HepG2 (cell line): ENCODE results near the gene ARHGAP22. TPM values are rescaled to one million over a fixed set of nuclear protein-coding genes. Genes with fewer than 3 reads are reported as not detected.

Source experiments
- ATAC-seq: fragments of 200-7000 bp; cut with Tn5 transposase; 3 replicates; pipeline ENCODE4 v1.9.1; 2020; ENCODE audit warnings: mild to moderate bottlenecking, moderate library complexity
- BruUV-seq: library from RNA; stranded (reverse); fragments of 400-500 nt; replicated peaks from 2 replicates; lab custom pipeline; 2021; lab: Mats Ljungman, UMichigan
- CTCF ChIA-PET: fragments of 300-600 bp; formaldehyde crosslinking; extraction: SDS; loops from one replicate; lab custom pipeline; 2021; ENCODE audit warnings: low total read pairs, inconsistent platforms, low intra/inter-chr PET ratio; lab: Yijun Ruan, JAX
- POLR2A ChIA-PET: fragments of 350-600 bp; sonication (Branson Sonifier 250); formaldehyde crosslinking; loops from one replicate; lab custom pipeline; 2020; ENCODE audit warnings: antibody characterized with exemption, inconsistent platforms; lab: Yijun Ruan, JAX
- DNase-seq: peaks from one replicate; pipeline ENCODE4 v3.0.0-alpha.2; 2015; ENCODE audit warnings: low spot score
- FAIRE-seq: peaks from 3 replicates; lab custom pipeline; 2011; peaks lifted over from hg19 to GRCh38; lab: Jason Lieb, UNC
- H2AFZ ChIP-seq: one replicate; pipeline ENCODE4 v1.6.1; 2011; ENCODE audit warnings: low read length, inconsistent platforms
- H3K27ac ChIP-seq: fragments of 300-600 bp; 3 replicates; pipeline ENCODE4 v1.8.0; 2011; ENCODE audit warnings: mixed run types, mild to moderate bottlenecking, mixed read lengths, low read length, inconsistent platforms; ENCODE audit not compliant: insufficient read depth; ENCODE audit errors: extremely low read length
- H3K27me3 ChIP-seq, 2 experiments: fragments of 200-600 bp in 1 of 2; 2 replicates in 1 of 2; 3 replicates in 1 of 2; pipeline versions ENCODE4 v1.6.0 to v1.8.0; 2011; ENCODE audit warnings: low read length in 2 of 2, mild to moderate bottlenecking in 2 of 2, moderate library complexity in 2 of 2, inconsistent platforms in 1 of 2; ENCODE audit not compliant: insufficient read depth in 2 of 2, control insufficient read depth in 1 of 2
- H3K36me3 ChIP-seq, 2 experiments: fragments of 200-600 bp in 1 of 2; replicated peaks in 1 of 2; 2 replicates in 1 of 2; 3 replicates in 1 of 2; pipeline versions ENCODE4 v1.5.1 to v1.8.0; 2011; ENCODE audit warnings: low read length in 2 of 2, inconsistent platforms in 1 of 2; ENCODE audit not compliant: insufficient read depth in 2 of 2, control insufficient read depth in 1 of 2
- H3K4me1 ChIP-seq: 2 replicates; pipeline ENCODE4 v1.5.1; 2012; ENCODE audit warnings: low read length, inconsistent platforms; ENCODE audit not compliant: insufficient read depth
- H3K4me2 ChIP-seq: 2 replicates; pipeline ENCODE4 v1.6.0; 2011; ENCODE audit warnings: low read depth, low read length, inconsistent platforms
- H3K4me3 ChIP-seq, 3 experiments: fragments of 200-600 bp in 1 of 3; sonication (generic), shearing (Covaris generic) in 1 of 3; replicated peaks in 1 of 3; 2 replicates each; pipeline ENCODE4 v1.5.1; 2011 to 2016; ENCODE audit warnings: low read length in 3 of 3, inconsistent platforms in 2 of 3, low read depth in 2 of 3, mild to moderate bottlenecking in 2 of 3, control low read depth in 1 of 3, mixed read lengths in 1 of 3; ENCODE audit not compliant: insufficient read depth in 1 of 3
- H3K79me2 ChIP-seq: one replicate; pipeline ENCODE4 v1.6.1; 2011; ENCODE audit warnings: low read length, inconsistent platforms; ENCODE audit not compliant: insufficient read depth
- H3K9ac ChIP-seq: 2 replicates; pipeline ENCODE4 v1.6.0; 2011; ENCODE audit warnings: mild to moderate bottlenecking, low read depth, low read length, inconsistent platforms; ENCODE audit not compliant: insufficient read depth
- H3K9me3 ChIP-seq: 2 replicates; pipeline ENCODE4 v1.5.1; 2012; ENCODE audit warnings: mild to moderate bottlenecking, low read length
- H4K20me1 ChIP-seq: 2 replicates; pipeline ENCODE4 v1.6.0; 2011; ENCODE audit warnings: inconsistent platforms, mild to moderate bottlenecking, low read length, moderate library complexity; ENCODE audit not compliant: insufficient read depth
- ADNP ChIP-seq: sonication (generic); formaldehyde crosslinking; IDR thresholded peaks from 2 replicates; pipeline ENCODE4 v1.4.0; 2020; ENCODE audit warnings: missing genetic modification reagents
- DBP ChIP-seq: sonication (generic); formaldehyde crosslinking; IDR thresholded peaks from 2 replicates; pipeline ENCODE4 v1.4.0; 2020; ENCODE audit warnings: missing genetic modification reagents; ENCODE audit errors: not compliant biosample characterization
- HNF1B ChIP-seq: sonication (generic); formaldehyde crosslinking; IDR thresholded peaks from 2 replicates; pipeline ENCODE4 v1.5.1; 2020; ENCODE audit warnings: mild to moderate bottlenecking, moderate library complexity, missing genetic modification reagents
- HOMEZ ChIP-seq: IDR thresholded peaks from 2 replicates; pipeline ENCODE4 v1.6.1; 2016; ENCODE audit warnings: low read depth
- KLF12 ChIP-seq: sonication (generic); formaldehyde crosslinking; IDR thresholded peaks from 2 replicates; pipeline ENCODE4 v1.4.0; 2020; ENCODE audit warnings: missing genetic modification reagents, borderline replicate concordance
- MNT ChIP-seq: fragments of 450-650 bp; IDR thresholded peaks from 2 replicates; pipeline ENCODE4 v1.6.1; 2016
- NFYB ChIP-seq: sonication (generic); formaldehyde crosslinking; IDR thresholded peaks from 2 replicates; pipeline ENCODE4 v1.4.0; 2020; ENCODE audit warnings: missing genetic modification reagents
- NR1H2 ChIP-seq: sonication (generic); formaldehyde crosslinking; IDR thresholded peaks from 2 replicates; pipeline ENCODE4 v1.8.1; 2022; ENCODE audit warnings: low read depth, missing genetic modification reagents, borderline replicate concordance
- PCBP1 ChIP-seq: fragments of 200-400 bp; formaldehyde crosslinking; IDR thresholded peaks from 2 replicates; pipeline ENCODE4 v1.6.1; 2017; ENCODE audit warnings: mild to moderate bottlenecking, low read depth, low read length, borderline replicate concordance
- PITX1 ChIP-seq: sonication (generic); formaldehyde crosslinking; IDR thresholded peaks from 2 replicates; pipeline ENCODE4 v1.5.1; 2020; ENCODE audit warnings: mild to moderate bottlenecking, missing genetic modification reagents
- RBFOX2 ChIP-seq: fragments of 200-400 bp; formaldehyde crosslinking; IDR thresholded peaks from 2 replicates; pipeline ENCODE4 v1.6.1; 2017; ENCODE audit warnings: low read depth, mild to moderate bottlenecking, low read length
- STAT5B ChIP-seq: sonication (generic); formaldehyde crosslinking; IDR thresholded peaks from 2 replicates; pipeline ENCODE4 v1.4.0; 2020; ENCODE audit warnings: missing genetic modification reagents
- ZBTB4 ChIP-seq: sonication (generic); formaldehyde crosslinking; IDR thresholded peaks from 2 replicates; pipeline ENCODE4 v1.4.0; 2020; ENCODE audit warnings: missing genetic modification reagents, mild to moderate bottlenecking, borderline replicate concordance
- WGBS: methylation state at CpG from one replicate; pipeline ENCODE4 v1.1.6; 2017; ENCODE audit warnings: low lambda C conversion rate; 5-methylcytosine and 5-hydroxymethylcytosine counted together
- in situ Hi-C: cut with HindIII; loops from 2 replicates; pipeline ENCODE4 v1.10.0; 2017; ENCODE audit warnings: low pct_unique_long_range_greater_than_20kb; ENCODE audit not compliant: extremely low pct_ligation_motif_present
- intact Hi-C: fragments of 100-400 bp; cut with micrococcal nuclease; formaldehyde crosslinking; loops from one replicate; pipeline ENCODE4 v1.10.0; 2022; ENCODE audit not compliant: unreplicated experiment
- polyA plus RNA-seq, 8 experiments: library from polyadenylated mRNA; depleted of rRNA in 3 of 8; stranded (reverse) in 7 of 8; unstranded in 1 of 8; fragments of >200 nt; fragmentation: Illumina TruSeq in 4 of 8; extraction: Trizol in 4 of 8; gene quantifications; 2 replicates each; pipeline versions ENCODE4 v1.2.1 to v1.2.3, GENCODE V29; 2011 to 2016; ENCODE audit warnings: low read depth in 4 of 8, missing spikeins in 1 of 8, mixed read lengths in 1 of 8; ENCODE audit not compliant: insufficient read depth in 1 of 8
- total RNA-seq, 5 experiments: library from RNA; depleted of rRNA; stranded (reverse); fragments of >200 nt; fragmentation: Illumina TruSeq; extraction: Trizol; gene quantifications; 2 replicates each; pipeline ENCODE4 v1.2.3, GENCODE V29; 2016; ENCODE audit warnings: low read depth in 1 of 5

Gene ARHGAP22
- total and polyA plus RNA-seq, 2 of the 13 experiments (the other 11 are each of a cell fraction or from before 2014, with no cell fraction given): 0.08 to 0.38 TPM

GRCh38 chr10:48538611-48539010 lies 66.3 kb downstream of the ARHGAP22 start:
- POLR2A ChIA-PET: no interaction called here
- no peak for ATAC-seq
- no peak overlapping the region for H3K4me3 ChIP-seq
- no peaks in the 10 kb centered on the region for H3K79me2 ChIP-seq
- no peak for DNase-seq
- H3K36me3 ChIP-seq: no peaks in the 10 kb centered on the region
- H3K27ac ChIP-seq: no peak overlapping the region
- no peaks in the 10 kb centered on the region for H3K9me3 ChIP-seq
- H3K4me2 ChIP-seq: no peak overlapping the region
- peaks cover 4% of the 10 kb centered on the region in 2 experiments; a peak in 1 of 5 replicates for H3K27me3 ChIP-seq
- WGBS: 0% methylated on average over 2 of the region's 2 CpGs
- H3K9ac ChIP-seq: no peak overlapping the region
- BruUV-seq: no TSS peak
- no peaks in the 10 kb centered on the region for H3K4me1 ChIP-seq
- intact Hi-C loops: no loop called here
- no peaks in the 10 kb centered on the region for H4K20me1 ChIP-seq
- no peak for FAIRE-seq
- CTCF ChIA-PET: no interaction called here
- in situ Hi-C loops: no loop called here
- no peak overlapping the region for H2AFZ ChIP-seq
- TF ChIP-seq KLF12 (no peak), RBFOX2 (no peak), DBP (CRISPR knock-in tag) (no peak), NFYB (CRISPR knock-in tag) (no peak), NR1H2 (no peak), HNF1B (CRISPR knock-in tag) (no peak), PCBP1 (no peak), HOMEZ (CRISPR knock-in tag) (no peak), STAT5B (CRISPR knock-in tag) (no peak), PITX1 (CRISPR knock-in tag) (no peak), MNT (no peak), ADNP (CRISPR knock-in tag) (no peak), ZBTB4 (CRISPR knock-in tag) (no peak)
